ENCODE measurements around the gene NTSR1. TPM values are rescaled to one million over a fixed set of nuclear protein-coding genes. Genes with fewer than 3 reads are reported as not detected.

Gene NTSR1
- total and polyA plus RNA-seq, 2 donors (not counting 1 experiment from before 2014, with no cell fraction given), result not detected

DNA sequence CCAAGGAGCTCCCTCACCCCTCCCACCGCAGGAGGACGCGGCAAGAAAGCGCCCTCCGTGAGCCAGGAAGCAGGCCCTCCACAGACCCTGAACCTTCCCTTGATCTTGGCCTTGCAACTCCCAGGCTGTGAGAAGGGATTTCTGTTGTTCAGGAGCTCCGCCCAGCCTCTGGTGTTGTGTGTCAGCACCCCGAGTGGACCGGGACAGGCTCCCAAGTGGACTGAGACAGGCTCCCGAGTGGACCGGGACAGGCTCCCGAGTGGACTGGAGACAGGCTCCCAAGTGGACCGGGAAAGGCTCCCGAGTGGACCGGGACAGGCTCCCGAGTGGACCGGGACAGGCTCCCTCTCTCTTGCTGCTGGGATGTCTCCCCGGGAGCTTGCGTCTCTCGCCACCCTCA is 9.3 kb upstream of the NTSR1 start:
- WGBS (ENCODE audit: insufficient coverage), result 92% methylated on average over 13 of the region's 19 CpGs
- H2AFZ ChIP-seq (ENCODE audit: insufficient read depth, low read depth, low read length, poor library complexity, severe bottlenecking), result no peak overlapping the region
- ATAC-seq (ENCODE audit: low read depth) (no peak), DNase-seq (no peak)
- no peak overlapping the region for H3K27ac ChIP-seq (ENCODE audit: low read length in 2 of 2)
- Mint-ChIP-seq H3K27ac (no peak overlapping the region), H3K9me3 (ENCODE audit: insufficient read depth) (no peaks in the 10 kb centered on the region), H3K4me3 (no peak overlapping the region), H3K4me1 (peaks cover 2% of the 10 kb centered on the region), H3K27me3 (peaks cover 11% of the 10 kb centered on the region)
- intact Hi-C loops (cut with micrococcal nuclease), result no loop called here
- CTCF ChIA-PET, result no interaction called here
- no peak overlapping the region for H3K9ac ChIP-seq (ENCODE audit: low read length)
- POLR2A ChIA-PET, result no interaction called here
- H3K9me3 ChIP-seq (ENCODE audit: control extremely low read depth in 1 of 3, control insufficient read depth in 2 of 3, insufficient read depth in 1 of 3, low read length in 2 of 3), result peaks cover 0 to 11% (median 0%) of the 10 kb centered on the region in 3 donors
- no peak overlapping the region for H3K4me3 ChIP-seq (ENCODE audit: control extremely low read depth in 1 of 5, extremely low read depth in 1 of 5, insufficient read depth in 1 of 5, low read depth in 2 of 5, low read length in 4 of 5)
- H3K27me3 ChIP-seq (replicated peaks in 1 of 4; ENCODE audit: control extremely low read depth in 1 of 4, control insufficient read depth in 3 of 4, insufficient read depth in 4 of 4, low read length in 3 of 4), result peaks cover 0 to 3% (median 0%) of the 10 kb centered on the region in 4 experiments
- H3K4me1 ChIP-seq (ENCODE audit: control insufficient read depth in 2 of 2, insufficient read depth in 2 of 2, low read length in 2 of 2), result no peaks in the 10 kb centered on the region
- no peak overlapping the region for H3K4me2 ChIP-seq (replicated peaks; ENCODE audit: low read depth, low read length, poor library complexity, severe bottlenecking)
- H3K36me3 ChIP-seq (replicated peaks in 1 of 2; ENCODE audit: control extremely low read depth in 1 of 2, control insufficient read depth in 1 of 2, extremely low read depth in 1 of 2, insufficient read depth in 2 of 2, low read length in 1 of 2), result no peaks in the 10 kb centered on the region
- no peaks in the 10 kb centered on the region for H4K20me1 ChIP-seq (ENCODE audit: control insufficient read depth, insufficient read depth, low read length, poor library complexity, severe bottlenecking)
- no peak for TF ChIP-seq EZH2 (IDR thresholded peaks at IDR 0.05; ENCODE audit: borderline replicate concordance, insufficient read depth, low read depth, low read length, poor library complexity, severe bottlenecking)
- TF ChIP-seq, protein P1, sequence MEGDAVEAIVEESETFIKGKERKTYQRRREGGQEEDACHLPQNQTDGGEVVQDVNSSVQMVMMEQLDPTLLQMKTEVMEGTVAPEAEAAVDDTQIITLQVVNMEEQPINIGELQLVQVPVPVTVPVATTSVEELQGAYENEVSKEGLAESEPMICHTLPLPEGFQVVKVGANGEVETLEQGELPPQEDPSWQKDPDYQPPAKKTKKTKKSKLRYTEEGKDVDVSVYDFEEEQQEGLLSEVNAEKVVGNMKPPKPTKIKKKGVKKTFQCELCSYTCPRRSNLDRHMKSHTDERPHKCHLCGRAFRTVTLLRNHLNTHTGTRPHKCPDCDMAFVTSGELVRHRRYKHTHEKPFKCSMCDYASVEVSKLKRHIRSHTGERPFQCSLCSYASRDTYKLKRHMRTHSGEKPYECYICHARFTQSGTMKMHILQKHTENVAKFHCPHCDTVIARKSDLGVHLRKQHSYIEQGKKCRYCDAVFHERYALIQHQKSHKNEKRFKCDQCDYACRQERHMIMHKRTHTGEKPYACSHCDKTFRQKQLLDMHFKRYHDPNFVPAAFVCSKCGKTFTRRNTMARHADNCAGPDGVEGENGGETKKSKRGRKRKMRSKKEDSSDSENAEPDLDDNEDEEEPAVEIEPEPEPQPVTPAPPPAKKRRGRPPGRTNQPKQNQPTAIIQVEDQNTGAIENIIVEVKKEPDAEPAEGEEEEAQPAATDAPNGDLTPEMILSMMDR (IDR thresholded peaks at IDR 0.05), result no peak
- no peaks in the 10 kb centered on the region for H3K79me2 ChIP-seq (ENCODE audit: control insufficient read depth, insufficient read depth, low read length)

DNA sequence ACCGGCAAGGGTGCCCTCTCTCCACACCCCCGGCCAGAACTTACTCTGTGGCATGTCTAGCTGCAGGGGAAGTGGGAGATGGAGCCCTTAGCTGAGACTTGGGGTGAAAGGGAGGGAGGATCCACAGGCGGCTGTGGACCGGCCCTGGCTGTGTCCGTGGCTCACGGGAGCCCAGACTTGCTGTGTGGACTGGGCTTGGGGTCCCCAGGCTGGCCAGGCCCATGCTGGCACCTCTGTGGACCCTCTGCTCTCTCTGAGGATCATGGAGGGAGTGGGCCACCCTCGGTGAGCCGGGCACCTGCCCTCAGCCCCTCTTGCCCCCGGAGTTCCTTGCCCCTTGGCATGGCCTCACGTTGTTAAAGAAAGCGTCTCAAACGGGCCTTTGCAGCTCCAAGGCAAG is 8.9 kb upstream of the NTSR1 start:
- 75% methylated on average over 10 of the region's 12 CpGs for WGBS (ENCODE audit: insufficient coverage)
- Histone ChIP-seq H3K9ac (ENCODE audit: low read length) (no peak overlapping the region), H4K20me1 (ENCODE audit: control insufficient read depth, insufficient read depth, low read length, poor library complexity, severe bottlenecking) (no peaks in the 10 kb centered on the region), H3K4me1 (ENCODE audit: control insufficient read depth in 2 of 2, insufficient read depth in 2 of 2, low read length in 2 of 2) (no peaks in the 10 kb centered on the region), H3K79me2 (ENCODE audit: control insufficient read depth, insufficient read depth, low read length) (no peaks in the 10 kb centered on the region), H2AFZ (ENCODE audit: insufficient read depth, low read depth, low read length, poor library complexity, severe bottlenecking) (no peak overlapping the region), H3K9me3 (ENCODE audit: control extremely low read depth in 1 of 3, control insufficient read depth in 2 of 3, insufficient read depth in 1 of 3, low read length in 2 of 3) (peaks cover 0 to 11% (median 0%) of the 10 kb centered on the region in 3 donors), H3K27me3 (replicated peaks in 1 of 4; ENCODE audit: control extremely low read depth in 1 of 4, control insufficient read depth in 3 of 4, insufficient read depth in 4 of 4, low read length in 3 of 4) (peaks cover 0 to 3% (median 0%) of the 10 kb centered on the region in 4 experiments), H3K27ac (ENCODE audit: low read length in 2 of 2) (no peak overlapping the region), H3K4me2 (replicated peaks; ENCODE audit: low read depth, low read length, poor library complexity, severe bottlenecking) (no peak overlapping the region), H3K4me3 (ENCODE audit: control extremely low read depth in 1 of 5, extremely low read depth in 1 of 5, insufficient read depth in 1 of 5, low read depth in 2 of 5, low read length in 4 of 5) (no peak overlapping the region), H3K36me3 (replicated peaks in 1 of 2; ENCODE audit: control extremely low read depth in 1 of 2, control insufficient read depth in 1 of 2, extremely low read depth in 1 of 2, insufficient read depth in 2 of 2, low read length in 1 of 2) (no peaks in the 10 kb centered on the region)
- peaks cover 11% of the 10 kb centered on the region for H3K27me3 Mint-ChIP-seq
- POLR2A ChIA-PET, result no interaction called here
- ATAC-seq (ENCODE audit: low read depth) (no peak), DNase-seq (no peak)
- intact Hi-C loops (cut with micrococcal nuclease), result no loop called here
- no peak overlapping the region for H3K27ac Mint-ChIP-seq
- no peaks in the 10 kb centered on the region for H3K9me3 Mint-ChIP-seq (ENCODE audit: insufficient read depth)
- CTCF ChIA-PET, result no interaction called here
- H3K4me3 Mint-ChIP-seq, result no peak overlapping the region
- H3K4me1 Mint-ChIP-seq, result peaks cover 2% of the 10 kb centered on the region
- TF ChIP-seq EZH2 (IDR thresholded peaks at IDR 0.05; ENCODE audit: borderline replicate concordance, insufficient read depth, low read depth, low read length, poor library complexity, severe bottlenecking), result no peak
- TF ChIP-seq, protein P1 (IDR thresholded peaks at IDR 0.05), result no peak

Data from B cell (primary cell).